ENCODE results near the gene PRKCH.

DNA sequence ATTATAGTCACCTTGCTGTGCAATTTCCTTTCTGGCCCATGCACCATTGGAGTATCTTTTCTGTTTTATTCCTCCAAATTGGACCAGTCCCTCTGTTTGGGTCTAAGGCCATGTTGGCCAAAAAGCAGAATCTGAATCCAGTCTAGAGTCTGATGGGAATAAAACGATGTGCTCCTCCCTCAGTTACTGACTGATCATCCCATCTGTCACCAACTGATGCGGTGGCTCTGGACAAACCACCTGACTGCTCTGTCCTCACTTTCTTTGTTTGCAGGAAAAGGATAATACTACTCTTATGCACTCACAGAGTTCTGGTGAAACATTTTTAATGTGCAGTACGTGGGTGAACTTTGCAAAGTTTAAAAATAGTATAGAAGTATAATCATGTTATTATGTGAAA lies 253.7 kb downstream of the PRKCH start:
- TF ChIP-seq, protein P1, sequence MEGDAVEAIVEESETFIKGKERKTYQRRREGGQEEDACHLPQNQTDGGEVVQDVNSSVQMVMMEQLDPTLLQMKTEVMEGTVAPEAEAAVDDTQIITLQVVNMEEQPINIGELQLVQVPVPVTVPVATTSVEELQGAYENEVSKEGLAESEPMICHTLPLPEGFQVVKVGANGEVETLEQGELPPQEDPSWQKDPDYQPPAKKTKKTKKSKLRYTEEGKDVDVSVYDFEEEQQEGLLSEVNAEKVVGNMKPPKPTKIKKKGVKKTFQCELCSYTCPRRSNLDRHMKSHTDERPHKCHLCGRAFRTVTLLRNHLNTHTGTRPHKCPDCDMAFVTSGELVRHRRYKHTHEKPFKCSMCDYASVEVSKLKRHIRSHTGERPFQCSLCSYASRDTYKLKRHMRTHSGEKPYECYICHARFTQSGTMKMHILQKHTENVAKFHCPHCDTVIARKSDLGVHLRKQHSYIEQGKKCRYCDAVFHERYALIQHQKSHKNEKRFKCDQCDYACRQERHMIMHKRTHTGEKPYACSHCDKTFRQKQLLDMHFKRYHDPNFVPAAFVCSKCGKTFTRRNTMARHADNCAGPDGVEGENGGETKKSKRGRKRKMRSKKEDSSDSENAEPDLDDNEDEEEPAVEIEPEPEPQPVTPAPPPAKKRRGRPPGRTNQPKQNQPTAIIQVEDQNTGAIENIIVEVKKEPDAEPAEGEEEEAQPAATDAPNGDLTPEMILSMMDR (IDR thresholded peaks at IDR 0.05) = no peak
- TF ChIP-seq POLR2A (IDR thresholded peaks at IDR 0.05) = no peak

All from esophagus squamous epithelium (tissue), 4 donors.